Stimulated activated CD4-positive, alpha-beta T cell treated with anti-CD3 and anti-CD28 coated beads, Interleukin-15, amount 100 ng/mL, for 1 hour (primary cell): ENCODE results near the gene RFTN1.

Experiments
- DNase-seq, 2 donors: peaks; one replicate each; pipeline ENCODE4 v3.0.0-alpha.2; 2020; ENCODE audit warnings: low read depth in 1 of 2, low spot score in 1 of 2

RFTN1 gene

DNA sequence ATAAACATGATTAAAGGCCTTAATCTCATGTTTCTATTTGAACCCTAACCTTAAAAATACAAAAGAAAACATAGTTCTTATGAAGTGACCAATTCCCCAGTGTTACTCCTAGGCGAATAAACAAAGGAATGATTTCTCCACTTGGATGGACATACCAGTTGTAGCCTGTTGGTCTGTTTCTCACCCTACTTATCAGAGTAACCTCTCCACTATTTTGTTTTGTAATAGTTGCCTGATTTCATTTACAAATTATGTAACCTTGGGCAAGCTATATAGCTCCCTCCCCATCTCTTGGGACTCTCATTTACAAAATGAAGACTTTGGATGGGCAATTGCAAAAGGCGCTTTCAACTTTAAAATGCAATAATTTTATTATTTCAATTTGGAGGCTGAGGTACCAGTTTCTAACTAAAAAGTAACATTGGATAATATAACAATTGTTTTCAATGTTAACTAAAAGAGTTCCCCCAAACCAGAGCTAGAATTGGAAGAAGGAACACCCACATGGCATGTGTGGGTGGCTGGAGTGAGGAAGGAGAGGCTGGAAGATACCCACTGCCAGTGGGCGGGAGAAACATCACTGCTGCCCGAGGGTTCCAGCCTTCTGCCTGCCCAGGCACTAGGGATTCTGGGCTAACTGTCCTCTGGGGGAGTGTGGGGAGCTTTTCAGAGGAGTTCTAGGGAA lies 74.2 kb downstream of the RFTN1 start:
- no peak for DNase-seq

GRCh38 chr3:16437640-16438039 lies 75.9 kb downstream of the RFTN1 start:
- DNase-seq = no peak

GRCh38 chr3:16433701-16434151 lies 79.8 kb downstream of the RFTN1 start:
- DNase-seq = no peak

- DNase-seq = no peak
Observed at GRCh38 chr3:16432714-16433113, 80.8 kb downstream of the RFTN1 start.

DNA sequence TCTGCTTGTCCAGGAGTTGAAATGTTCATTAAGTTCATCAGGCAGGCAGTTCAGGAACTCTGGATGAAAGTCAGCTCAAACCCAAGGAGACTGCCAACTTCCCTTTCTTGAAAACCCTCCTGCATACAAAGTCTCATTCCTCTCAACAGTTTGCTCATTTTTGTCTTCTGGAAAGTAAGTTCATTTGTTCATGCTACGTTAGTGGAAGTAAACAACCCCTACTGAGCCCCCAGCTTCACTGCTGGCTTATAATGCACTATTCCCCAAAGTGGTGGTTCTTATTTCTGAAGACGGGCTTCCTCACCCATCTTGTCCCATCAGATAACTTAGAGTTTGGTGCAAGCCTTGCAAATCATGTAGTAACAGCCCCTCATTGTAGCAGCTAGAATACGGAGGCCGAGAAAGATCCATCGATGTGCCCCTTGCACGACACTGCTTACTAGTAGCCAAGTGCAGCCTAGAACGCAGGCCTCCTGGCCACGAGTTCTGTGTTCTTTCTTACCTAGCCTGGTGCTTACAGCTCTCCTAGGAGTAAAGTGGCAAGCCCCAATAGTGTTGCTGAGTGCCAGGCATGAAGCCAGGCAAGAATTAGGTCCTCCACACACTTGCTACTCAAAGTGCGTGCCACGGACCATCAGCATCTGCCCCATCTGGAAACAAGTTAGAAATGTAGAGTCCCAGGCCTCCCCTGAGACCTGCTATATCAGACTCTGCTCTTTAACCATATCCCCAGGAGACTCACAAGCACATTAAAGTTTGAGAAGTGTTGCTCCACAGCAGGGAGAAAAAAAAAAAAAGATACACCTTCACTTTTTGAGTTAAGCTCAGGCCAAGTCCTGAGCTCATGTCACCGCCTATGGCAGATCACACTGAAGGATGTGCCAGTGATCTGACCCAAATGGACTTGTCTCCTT lies 82.5 kb downstream of the RFTN1 start:
- DNase-seq = no peak

DNA sequence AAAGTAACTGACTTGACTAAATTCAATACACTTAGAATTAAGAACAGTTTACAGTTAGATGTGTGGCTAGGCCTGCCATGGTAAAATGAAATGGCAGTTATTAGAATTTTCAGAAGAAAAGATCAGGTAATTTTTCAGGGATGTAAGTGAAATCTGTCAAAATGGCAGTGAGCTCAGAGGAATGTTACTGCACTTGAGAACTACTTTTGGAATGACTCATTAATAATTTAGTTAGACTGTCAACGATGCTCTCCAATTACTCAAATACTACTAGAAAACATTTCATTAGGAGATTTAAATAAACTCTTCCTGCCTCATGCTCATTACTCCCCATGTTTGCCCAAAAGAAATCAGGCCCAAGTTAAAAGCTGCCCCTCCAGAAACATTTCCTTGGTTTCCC lies 84.4 kb downstream of the RFTN1 start:
- no peak for DNase-seq

DNA sequence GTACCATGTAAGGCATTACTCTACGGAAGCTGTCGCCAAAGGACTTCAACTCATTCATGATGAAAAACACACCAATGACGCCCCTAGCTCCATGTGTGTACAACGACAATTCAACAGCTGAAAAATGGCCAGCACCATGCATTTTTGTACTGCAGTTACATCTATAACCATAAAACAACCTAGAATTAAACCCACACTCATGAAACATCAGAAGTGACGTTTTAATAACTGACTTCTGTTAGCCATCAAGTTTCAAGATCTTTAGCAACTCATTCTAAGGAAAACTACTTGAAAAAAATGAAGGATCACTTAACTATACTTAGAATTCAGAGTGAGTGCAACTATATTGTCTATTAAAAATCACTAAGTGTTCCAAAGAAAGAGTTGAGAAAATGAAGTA lies 84.9 kb downstream of the RFTN1 start:
- DNase-seq = no peak

DNA sequence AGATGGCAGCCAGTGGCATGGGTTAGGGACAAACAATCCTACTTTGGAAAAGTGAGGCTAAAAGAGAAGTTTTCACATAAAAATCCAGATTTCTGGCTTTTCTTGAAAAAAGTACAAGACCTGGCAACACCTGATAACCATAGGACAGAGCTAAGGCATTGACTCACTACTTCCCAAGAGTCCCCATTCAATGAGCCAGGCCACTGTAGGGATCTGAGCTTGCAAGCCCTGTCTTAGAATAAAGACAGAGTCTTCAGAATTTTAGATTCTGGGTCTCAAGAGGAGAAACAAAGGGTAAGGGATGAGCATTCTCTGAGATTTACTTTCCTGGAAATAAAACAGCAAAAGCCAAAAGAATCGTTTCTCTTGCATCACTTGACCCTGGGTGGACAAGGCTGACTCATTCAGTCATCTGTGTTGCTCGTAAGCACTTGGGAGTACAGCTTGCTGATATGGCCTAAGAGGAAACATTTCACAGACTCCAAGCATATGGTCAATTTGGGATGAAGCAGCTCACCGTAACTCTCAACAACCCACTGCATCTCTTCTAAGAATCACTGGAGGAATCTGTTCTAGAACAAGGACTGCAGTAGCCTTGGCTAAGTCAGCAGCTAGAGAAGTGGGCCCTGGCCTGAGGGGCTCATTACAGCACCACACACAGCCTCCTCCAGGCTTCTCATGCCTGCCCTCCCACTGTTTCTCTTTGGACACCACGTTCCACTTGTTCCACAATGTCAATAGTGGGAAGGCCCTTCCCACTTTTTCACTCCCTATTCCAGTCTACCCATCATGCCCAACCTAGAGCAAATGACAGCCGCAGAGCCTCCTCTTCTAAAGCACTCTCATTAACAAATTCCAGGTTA lies 86.2 kb downstream of the RFTN1 start:
- no peak for DNase-seq

DNA sequence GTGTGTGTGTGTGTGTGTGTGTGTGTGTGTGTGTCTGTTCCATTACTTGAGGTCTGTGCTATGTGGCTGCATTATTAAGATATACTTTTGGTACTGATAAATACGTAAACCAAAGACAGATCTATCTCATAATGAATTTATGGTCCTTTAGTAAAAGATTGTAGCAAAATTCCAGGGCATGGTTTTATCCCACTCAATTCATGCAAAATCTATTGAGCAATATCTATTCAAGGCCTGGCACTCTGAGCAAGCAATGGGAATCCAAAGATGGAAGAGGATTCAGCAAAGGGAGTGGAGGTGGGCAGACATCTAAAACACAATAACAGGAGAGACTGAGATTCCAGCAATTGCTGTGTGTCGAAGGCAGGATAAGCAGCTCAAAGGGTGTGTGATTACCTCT lies 86.8 kb downstream of the RFTN1 start:
- no peak for DNase-seq

DNA sequence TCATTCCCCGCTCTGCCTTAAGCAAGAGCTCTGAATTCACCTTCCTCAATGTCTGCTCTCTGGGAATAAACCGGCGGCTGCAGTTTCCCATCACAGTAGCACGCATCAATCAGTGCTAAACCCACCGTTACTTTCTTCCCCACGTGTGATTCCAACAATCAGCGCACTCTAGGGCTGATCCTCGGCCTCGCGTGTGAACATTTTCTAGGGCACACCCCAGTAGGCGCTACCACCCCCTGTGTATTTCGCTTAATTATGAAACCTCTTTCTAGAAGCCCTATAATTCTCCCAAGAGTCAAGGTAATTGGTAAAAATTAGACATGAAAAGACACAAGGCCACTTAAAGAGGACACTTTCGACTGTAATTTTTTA lies 87.5 kb downstream of the RFTN1 start:
- no peak for DNase-seq

DNA sequence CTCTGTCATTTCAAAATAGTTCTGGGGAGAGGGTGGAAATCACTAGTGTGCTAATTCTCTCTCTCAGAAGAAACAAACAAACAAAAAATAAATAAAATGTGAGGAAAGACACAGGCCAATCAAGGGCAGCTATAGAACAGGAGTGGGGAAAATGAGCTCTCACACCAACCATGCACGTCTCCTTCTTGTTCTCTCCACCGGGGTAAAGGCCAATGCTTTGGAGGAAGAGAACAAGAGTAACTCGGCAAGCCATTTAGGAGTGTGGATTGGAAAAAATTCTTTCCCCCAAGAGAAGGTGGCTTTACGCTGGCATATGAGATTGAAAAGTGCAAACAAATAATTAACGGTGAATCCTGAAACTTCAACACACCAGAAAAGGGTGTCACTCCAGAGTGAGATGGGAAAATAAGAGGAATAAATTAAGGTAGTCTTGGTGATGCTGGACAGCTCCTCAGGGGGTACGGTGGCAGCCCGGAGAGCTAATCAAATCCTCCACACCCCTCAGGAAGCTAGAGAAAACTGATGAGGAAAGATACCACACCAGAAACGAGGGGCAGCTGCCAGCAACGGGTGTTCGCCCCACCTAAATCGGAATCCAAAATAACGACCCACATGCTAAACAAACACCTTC lies 88.0 kb downstream of the RFTN1 start:
- no peak for DNase-seq

DNA sequence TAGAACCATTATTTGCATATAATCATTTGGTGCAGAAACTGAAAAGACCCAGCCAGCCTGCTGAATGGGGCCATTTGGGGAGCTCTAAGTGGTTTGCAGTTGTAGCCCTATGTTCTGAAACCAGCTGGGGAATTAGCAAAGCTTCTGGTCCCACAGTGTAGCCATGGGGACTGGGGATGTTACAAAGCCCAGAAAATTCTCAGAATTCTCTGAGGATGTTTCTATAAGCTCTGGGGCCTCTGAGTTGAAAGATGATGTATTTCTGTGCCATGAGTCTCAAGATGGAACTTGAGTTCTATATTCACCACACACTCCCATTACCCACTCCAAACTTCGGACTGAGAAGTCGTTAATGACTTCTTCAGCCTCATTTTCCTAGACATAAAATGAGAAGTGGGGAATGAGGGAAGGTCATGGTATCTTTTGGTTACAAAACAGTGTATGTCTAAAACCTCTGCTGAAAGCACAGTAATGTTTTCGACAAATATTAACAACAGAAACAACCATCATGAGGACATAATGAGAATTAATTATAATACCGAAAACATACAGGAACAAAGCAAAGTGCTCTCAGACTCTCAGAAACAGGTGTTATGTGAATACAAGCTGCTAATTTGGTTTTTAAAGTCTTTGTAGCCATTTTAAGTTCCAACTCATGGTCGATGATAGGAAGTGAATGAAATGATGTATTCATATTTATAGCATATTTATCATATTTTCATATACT lies 89.4 kb downstream of the RFTN1 start:
- DNase-seq = no peak

DNA sequence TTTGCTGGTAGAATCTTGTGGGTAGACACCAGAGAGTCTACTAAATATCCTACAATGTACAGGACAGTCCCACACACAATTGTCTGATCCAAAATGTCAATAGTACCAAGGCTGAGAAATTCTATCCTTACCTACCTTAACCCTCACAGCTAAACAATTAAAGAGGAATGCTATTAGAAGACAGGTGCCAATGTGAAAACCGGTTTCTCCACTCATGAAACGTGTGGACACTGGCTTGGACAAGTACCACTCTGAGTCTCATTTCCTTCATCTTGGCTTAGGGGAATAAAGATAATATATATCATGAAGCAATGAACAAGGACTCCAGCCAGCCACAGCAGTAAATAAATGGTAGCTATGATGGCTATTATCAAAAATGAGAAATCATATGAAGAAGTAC lies 90.2 kb downstream of the RFTN1 start:
- DNase-seq = no peak

DNA sequence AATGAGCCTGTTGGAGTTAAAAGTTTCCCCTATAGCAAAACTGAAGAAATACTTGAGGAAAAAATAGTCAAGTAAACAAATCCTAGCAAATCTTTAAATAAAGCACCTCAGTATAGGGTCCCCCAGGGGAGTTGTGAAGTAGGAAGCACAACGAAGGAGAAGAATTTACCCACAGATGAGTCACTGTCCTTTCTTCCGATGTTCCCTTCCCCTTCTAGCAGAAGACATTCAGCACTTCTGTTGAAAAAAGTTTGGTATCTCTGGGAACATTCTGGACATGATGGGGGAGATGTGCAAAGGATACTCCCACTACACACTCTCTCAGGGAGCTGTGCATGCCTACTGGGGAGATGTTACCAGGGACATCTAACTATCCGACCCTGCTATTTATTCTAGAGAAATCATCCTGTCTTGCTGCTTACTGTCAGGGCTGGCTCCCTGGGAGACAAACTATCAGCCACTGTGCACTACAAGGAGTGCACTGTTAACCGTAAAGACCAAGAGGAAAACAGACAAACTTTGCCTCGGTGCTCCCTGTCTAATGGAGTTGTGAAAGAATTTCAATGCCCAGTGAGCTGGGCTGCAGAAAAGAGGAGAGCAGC lies 93.8 kb downstream of the RFTN1 start:
- DNase-seq = no peak

DNA sequence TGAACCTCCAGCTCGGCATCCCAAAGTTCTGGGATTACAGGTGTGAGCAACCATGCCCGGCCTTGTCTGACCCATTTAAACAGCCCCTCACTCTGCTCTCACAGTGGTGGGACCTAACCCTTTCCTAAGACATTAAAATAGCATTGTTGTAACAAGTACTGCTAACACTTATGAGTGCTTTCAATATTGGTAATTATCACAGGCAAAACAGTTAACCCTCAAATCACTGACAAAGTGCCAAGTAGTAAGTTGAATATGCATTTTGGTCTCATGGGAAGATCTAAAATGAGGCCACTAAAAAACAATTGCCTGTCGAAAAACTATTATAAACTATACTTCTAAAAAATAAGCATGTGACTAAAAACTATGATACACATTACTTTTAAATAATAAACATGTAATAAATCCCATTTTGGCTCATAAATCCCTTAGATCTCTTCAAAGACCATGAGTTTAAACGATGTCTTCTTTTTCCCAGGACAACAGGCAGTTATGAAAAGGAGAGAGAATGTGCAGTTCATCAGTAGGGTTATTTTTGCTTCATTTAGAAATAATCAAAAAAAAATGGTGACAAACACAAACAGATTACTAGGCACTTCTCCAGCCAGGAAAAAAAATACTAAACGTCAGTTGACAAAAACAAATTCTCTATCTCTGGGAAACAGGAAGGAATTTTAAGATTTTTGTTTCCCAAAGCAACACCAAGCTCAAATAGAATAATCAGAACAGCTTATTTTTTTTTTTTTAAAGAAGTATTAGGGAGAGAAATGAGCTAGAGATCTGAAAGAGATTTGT lies 95.4 kb downstream of the RFTN1 start:
- no peak for DNase-seq

DNA sequence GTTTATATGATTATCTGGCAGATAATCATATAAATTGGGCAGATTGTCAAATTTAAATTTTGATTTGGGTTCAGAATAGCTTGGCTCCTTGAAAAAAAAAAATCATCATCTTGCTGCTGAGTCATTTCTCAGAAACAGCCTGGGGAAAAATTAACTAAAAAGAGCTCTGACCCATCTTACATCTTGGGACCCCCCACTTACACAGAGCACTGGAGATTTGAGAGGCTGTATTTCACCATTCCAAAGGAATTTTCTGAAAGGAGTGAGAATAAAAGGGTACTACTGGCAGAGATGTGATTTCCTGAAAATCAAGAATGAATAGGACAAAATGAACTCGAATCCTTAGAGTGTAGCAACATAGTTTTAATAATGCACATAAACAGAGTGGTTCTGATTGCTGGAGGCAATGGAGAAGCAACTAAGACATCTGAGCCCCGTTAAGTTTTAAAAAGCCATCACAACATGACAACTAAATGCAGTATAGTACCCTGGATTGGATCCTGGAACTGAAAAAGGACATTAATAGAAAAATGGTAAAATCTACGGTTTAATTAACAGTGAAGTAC lies 97.5 kb downstream of the RFTN1 start:
- no peak for DNase-seq

GRCh38 chr3:16413321-16413720 lies 100.2 kb downstream of the RFTN1 start:
- no peak for DNase-seq

- no peak for DNase-seq
Observed at GRCh38 chr3:16412192-16412800, 101.2 kb downstream of the RFTN1 start.

GRCh38 chr3:16411441-16411840 lies 102.1 kb downstream of the RFTN1 start:
- no peak for DNase-seq
